CD4-positive, alpha-beta T cell treated with Interleukin-15 for 4 hours (primary cell): ENCODE results near the gene PGLYRP4.
"Not testable (repeated sequence)": the region's sequence is repeated elsewhere in the genome, so short reads cannot be mapped to it uniquely, and the experiment has no call there.

Experiments used
- DNase-seq: peaks from one replicate; pipeline ENCODE4 v3.0.0-alpha.2; 2020; ENCODE audit warnings: low spot score

Gene PGLYRP4

DNA sequence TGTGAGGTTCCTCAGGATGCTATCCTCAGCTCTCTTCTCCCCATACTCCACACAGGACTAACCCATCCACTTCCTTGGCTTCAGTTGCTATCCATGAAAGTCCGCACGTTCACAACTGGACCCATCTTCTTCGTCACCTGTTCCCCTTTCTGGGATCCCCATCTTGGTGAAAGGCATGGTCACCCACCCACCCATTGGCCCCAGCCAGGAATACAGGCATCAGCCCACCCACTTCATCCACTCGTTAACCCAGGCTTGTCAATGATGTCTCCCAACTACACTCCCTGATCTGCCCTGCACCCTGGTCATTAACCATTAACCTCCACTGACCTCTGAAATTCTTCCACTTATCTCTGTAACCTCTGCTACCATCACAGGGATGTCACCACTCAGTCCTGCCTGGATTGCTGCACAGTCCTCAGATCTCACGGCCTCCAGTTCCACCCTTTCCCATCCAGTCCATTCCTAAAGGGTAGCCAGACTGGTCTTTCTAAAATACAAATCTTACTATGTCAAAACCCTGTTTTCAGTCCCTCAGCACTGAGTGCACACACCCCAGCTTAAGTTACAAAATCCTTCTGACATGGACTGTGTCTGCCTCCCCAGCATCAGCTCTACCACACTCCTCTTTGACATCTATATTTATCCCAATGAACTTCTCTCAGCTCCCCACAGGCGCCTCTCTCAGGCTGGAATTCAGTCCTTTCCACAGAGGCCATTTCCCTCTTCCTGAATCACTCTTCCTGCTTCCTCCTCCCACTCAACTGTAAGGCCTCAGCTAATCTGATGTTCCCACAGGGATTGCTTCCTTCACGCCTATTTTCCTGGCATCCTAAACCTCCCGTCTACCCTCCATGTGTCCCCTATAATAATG, 10.4 kb downstream of the PGLYRP4 start:
- DNase-seq: no peak

DNA sequence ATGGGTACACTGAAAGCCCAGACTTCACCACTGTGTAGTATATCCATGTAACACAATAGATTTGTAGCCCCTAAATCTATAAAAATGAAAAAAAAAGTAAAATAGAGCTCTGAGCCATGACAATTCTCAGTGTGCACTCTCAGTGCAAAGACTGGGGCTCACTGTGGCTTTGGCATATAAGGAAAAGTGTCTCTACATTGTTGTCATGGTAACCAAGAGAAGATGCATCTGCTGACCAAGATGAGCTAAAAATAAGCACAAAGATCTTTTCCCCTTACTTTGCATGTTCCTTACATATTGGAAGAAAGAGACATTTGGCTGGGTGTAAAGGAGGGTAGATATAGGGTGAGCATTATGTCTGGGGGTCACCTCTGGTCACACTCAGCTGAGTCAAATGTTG, 12.0 kb downstream of the PGLYRP4 start:
- no peak for DNase-seq

DNA sequence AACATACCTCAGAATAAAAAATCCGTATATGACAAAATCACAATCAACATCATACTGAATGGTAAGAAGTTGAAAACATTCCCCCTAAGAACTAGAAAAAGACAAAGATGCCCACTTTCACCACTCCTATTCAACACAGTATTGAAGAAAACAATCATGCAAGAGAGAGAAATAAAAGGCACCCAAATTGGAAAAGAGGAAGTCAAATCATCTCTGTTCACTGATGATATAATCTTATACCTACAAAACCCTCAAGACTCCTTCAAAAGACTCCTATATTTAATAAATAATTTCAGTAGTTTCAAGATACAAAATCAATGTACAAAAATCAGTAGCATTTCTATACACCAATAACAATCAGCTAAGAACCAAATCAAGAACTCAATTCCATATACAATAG, 14.7 kb downstream of the PGLYRP4 start:
- DNase-seq: no peak

DNA sequence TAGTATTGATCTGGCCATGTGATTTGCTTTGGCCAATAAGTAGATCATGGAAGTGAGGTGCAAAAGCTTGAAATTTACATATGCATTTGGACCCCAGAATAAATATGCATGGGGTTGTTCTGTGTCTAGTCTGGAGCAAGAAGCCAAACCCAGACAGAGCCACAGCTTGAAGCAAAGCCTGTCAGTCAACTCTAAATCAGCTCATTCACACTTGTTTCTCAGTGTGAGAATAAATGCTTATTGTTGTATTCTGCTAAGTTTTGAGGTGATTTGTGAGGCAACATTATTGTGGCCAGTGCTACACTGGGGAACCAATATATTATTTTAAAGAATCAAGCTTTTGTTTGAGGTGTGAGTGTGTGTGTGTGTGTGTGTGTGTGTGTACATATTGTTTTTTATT, 23.7 kb downstream of the PGLYRP4 start:
- no peak for DNase-seq

DNA sequence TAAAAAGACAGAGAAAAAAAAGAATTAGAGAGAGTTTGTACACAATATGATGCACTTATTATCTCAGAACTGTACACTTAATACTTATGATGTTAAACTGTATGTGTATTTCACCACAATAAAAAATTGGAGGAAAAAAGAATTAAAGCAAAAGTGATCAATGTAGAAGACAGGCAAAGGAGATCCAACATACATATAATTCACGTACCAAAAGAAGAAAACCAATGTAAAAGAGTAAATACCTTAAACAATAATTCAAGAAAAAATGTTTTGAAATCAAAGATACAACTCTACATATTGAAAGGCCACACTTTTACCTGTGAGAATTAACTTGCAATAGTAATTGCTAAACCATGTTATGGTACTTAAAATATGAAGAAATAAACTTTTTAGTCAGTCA, 26.1 kb downstream of the PGLYRP4 start:
- no peak for DNase-seq

DNA sequence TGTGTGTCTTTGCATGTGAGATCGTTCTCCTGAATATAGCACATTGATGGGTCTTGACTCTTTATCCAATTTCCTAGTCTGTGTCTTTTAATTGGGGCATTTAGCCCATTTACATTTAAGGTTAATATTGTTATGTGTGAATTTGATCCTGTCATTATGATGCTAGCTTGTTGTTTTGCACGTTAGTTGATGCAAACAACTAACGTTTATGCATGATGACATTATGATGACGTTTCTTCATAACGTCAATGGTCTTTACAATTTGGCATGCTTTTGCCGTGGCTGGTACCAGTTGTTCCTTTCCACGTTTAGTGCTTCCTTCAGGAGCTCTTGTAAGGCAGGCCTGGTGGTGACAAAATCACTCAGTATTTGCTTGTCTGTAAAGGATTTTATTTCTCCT, 30.5 kb downstream of the PGLYRP4 start:
- DNase-seq: not testable (repeated sequence)

DNA sequence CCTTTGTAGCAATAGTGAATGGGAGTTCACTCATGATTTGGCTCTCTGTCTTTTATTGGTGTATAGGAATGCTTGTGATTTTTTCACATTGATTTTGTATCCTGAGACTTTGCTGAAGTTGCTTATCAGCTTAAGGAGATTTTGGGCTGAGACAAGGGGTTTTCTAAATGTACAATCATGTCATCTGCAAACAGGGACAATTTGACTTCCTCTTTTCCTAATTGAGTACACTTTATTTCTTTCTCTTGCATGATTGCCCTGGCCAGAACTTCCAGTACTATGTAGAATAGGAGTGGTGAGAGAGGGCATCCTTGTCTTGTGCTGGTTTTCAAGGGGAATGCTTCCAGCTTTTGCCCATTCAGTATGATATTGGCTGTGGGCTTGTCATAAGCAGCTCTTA, 32.6 kb downstream of the PGLYRP4 start:
- DNase-seq: not testable (repeated sequence)

DNA sequence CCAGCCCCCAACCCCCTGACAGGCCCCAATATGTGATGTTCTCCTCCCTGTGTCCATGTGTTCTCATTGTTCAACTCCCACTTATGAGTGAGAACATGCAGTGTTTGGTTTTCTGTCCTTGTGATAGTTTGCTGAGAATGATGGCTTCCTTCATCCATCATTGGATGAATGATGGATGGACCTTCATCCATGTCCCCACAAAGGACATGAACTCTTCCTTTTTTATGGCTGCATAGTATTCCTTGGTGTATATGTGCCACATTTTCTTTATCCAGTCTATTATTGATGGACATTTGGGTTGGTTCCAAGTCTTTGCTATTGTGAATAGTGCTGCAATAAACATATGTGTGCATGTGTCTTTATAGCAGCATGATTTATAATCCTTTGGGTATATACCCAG, 34.3 kb downstream of the PGLYRP4 start:
- DNase-seq: not testable (repeated sequence)

DNA sequence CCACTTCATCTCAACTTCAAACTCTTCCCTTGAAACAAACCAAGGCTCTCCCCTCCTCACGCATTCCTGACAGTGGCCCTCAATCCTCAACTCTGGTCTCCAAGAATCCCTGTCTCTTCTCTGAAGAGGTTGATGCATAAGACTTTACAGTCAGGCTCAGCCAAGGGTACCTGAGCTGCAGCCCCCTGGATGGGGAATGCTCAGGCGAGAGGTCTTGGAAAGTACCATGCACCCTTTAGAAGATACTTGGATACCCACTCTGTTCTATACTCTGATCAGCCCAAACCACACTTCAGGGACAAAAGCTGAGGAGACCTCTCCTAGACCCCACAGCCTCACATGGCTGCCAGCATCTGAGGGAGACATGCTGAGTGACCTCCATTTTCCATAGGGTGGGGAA, 35.4 kb downstream of the PGLYRP4 start:
- DNase-seq: no peak

DNA sequence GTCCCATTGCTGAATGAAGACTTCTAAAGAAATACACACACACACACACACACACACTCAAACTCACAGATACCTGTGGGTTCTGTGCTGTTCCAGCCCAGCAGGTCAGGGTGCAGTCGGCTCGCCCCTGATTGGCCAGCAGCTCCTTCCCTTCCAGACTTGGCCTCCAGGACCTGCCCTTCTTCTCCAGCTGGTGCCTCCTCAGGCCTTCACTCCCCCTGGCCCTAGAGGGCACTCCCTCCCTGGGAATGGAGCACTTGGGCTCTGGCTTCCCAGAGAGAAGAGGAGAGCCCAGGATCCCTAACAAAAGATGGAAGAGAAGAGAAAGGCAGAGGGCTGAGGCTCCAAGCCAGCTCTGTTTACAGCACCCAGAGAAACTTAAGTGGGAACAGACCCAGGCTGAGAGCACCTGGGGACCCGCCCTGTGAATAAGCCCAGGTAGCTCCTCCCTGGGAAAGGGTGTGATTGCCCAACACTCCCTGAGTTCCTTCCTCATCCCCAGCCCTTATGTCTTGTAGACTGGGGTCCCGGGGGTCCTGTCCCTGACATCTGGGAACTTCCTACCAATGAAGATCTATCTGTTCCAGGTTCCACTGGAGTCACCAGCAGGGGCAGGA, 36.0 kb downstream of the PGLYRP4 start, which contains the start of gene PGLYRP3:
TSS of gene PGLYRP3 (minus strand) at position 383 of the 617 bp plus-strand sequence. CDS start 2,287 bp downstream, outside the sequence.
- no peak for DNase-seq

DNA sequence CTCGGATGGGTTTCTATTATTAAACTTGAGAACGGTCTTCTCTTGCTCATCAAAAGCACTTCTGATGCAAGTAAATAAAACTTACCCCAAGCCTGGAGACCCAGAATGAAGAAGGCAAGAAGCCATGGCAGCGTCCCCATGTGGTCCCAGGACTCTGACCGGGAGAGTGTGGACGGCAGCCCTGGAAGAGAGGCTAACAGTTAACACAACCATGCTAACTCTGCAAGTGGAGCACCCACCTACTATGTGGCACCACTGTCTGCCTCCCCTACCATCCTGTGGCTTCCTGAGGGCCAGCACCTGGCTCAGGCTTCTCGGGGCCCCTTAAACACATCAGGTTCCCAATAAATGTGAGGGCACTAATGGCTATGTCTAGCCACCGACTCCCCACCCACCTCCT, 38.1 kb downstream of the PGLYRP4 start:
- DNase-seq: no peak

DNA sequence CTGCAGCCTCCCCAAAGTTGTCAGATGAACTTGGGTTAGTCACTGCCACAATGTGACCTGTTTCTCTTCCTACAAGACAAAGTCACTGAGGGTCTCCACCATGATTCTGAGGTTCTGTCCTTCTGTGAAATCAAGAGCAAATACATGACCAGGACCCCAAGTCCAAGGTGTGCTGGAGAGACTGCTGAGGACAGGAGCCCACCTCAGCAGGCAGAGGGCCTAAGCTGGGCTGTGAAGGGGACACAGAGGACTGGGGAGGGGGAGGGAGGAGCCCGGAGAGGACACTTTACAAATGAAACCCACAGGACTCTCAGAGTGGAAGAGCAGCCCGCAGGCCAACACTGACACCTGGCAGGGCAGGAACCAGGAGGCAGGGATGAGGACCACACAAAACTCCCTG, 39.2 kb downstream of the PGLYRP4 start:
- DNase-seq: no peak

DNA sequence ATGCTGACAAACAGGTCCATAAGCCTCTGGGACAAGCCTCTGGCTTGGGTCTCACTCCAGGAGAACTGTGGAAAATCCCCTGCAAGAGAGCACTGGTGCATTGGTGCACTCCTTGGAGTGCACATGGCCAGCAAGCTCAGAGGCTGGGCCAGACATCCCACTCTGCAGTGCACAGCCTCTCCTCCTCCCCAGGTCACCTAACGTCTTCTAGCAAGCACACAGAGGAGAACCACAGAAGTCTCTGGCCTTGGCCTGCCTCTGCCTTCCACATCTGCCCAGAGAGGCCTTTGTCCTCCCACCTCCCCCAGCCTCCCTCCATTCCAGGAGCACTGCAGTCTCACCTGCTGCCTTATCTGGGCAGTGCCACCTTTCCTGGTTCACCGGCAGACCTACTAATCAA, 40.1 kb downstream of the PGLYRP4 start:
- DNase-seq: no peak

DNA sequence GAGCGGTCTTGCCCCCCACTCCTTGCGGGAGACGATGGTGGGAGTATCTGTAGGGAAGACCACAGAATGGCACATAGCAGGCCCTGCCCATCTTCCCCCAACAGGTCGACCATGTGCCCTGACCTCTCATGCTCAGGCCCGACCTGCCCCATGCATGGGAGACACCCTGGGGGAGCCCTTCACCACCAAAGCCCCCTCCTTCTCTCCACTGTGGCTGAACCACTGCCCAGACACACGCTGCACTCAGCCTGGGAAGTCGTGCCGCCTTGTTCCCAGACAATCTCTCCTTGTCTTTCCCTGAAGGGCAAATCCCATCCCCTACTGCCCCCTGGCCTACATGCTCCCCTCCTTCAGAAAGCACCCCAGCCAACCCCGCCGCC, 41.4 kb downstream of the PGLYRP4 start:
- DNase-seq: no peak

DNA sequence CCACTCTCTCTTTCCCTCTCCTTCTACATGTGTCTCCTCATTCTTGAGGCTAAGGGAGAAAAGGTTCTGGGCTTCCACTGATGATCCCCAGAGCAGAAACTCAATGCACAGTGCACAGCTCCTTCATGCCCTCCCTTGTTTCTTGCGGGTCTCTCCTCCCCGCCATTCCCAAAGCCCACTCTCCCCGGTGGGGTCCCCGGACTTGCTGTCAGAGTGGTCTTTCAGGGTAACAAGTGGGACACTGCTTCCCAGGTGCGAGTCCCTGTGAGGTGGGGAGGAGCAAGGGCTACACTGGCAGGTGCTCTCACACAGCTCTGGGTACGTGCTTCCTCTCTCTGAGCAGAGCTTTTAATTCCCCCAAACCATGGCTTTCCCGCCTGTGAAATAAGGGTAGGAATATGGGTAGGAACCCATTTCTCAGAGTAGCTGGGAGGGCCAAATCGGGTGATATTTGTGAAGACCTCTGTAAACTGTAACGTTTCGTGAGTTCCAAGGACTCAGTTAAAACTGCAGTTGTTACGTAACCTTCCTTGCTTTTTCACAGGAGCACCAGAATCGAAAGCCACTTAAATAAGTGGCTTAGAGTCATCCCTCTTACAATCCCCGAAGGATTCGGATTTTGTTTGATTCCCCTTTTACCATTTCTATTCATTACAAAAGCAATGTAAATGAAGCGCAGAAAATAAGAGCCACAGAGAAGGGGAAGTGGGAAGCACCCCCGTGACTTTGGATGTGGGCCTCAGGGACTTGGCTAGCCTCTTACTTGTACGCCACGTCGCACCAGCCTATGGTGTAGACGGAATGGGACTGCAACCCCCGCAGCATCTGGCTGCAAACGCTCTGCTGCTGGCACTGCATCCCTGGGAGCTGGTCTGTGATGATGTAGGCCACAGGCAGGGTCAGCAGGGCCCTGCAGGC, 42.1 kb downstream of the PGLYRP4 start:
- no peak for DNase-seq

DNA sequence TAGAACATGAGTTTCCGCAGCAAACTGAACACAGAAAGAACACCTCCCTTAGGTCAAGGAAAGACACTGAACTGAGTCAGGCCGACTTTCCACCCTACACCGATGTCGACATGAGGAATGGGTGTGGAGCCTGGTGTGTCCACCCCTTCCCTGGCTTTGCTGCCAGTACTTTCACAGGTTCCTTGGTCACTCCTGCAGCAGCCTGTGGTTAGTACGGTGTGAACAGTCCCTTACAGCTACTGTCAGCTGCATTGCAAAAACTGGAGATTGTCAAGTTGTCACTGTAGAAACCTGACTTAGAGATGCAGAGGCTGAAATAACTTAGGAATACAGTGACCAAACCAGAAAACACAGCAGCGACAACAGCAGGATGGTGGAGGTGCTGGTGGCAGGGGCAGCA, 43.0 kb downstream of the PGLYRP4 start:
- no peak for DNase-seq

DNA sequence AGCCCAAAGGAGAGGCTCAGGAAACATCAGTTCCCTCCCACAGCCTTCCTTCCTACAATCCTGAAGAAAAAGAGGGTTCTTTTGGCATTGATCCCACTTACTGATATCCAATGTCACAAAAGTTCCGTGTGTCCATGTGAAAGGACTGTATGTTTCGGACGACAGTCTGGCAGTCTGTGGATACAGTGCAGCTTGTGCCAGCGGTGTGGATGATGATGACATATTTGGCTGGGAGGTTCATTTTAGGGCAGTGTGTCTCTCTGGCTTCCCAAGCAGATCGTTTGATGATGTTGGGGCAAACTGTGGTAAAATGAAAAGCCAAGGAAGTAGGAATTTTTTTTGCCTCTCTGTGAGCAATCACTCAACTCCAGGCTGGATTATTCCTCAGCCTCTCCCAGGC, 46.3 kb downstream of the PGLYRP4 start:
- DNase-seq: no peak

DNA sequence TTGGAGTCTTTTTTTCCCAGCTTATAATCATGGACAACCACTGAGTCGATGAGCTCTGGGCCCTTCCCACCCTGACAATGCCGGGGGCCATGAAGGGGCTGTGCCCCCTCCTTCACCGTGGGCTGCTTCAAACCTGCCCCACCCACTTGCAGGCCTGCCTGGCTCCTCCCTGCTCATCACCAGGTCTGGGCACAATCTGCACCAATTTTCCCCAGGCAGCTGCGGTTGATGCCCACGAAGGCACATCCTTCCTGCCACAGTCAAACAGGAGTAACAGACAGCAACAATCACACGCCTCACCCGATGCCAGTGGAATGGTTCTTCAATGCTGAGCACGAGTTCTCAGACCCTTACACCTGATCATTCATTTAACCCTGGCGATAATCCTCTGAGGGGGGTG, 54.8 kb downstream of the PGLYRP4 start:
- DNase-seq: peak; percentile 1

DNA sequence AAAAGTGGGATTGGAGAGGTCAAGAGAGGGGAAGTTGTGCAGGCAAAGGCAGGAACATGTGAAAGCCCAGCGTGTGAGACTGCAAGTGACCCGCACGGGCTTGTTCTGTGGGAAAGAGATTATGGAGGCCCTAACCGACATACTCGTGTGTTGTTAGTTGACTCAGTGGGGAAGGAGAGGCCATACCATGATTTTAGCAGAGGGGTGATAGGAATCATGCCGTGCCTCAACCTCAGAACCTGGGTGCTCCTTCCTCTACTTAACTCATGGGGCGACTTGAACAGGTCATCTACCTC, 55.2 kb downstream of the PGLYRP4 start:
- no peak for DNase-seq

DNA sequence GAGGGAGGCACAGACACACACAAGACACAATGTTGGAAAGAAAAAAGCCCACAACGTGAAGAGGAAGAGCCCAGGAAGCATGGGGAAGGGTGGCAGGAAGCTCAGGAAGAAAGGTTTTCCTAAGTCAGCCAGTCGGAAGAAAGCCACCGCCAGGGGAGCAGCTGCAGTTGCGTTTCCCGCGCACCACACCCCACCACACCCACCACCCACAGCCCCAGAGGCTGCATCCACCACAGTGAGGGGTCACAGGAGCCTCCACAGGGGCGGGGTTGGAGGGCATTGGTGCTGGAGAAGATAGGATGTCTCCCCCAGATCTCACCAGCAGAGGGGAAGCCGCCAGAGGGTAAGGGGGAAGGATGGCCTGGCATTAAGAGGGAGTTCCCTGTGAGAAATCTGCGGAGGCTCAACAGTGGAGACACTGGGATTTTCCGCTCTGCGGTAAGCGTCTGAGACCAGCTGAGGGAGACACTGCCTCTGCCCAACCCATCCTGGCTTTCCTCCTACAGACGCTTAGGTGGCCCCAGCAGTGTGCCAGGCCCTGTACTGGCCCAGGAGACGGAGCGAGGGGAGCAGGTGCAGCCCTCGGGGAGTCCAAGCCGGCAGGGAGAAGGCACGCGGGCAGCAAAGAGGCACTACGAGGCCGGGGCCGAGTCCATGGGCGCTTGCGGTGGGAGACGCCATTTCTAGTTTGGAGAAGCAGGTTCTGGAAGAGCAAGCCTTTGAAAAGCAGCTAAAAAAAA, 55.7 kb downstream of the PGLYRP4 start:
- no peak for DNase-seq

DNA sequence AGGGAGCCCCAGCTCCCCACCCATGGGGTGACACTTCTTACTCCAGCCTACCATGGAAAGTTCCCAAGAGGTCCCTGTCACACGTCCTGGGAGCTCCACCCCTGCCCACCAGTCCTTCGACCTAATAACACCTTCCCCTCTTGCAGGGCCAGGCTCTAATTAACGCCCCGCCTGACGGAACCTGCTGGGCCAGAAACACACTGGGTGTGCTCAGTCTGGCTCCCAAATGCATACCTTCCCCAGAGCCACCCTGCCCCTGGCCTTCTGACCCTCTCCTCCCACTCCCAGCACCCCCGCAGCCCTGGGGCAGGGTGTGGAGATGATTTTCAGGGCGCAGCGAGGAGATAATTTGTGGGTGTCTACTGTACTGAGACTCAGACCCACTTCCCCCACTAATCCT, 56.5 kb downstream of the PGLYRP4 start:
- no peak for DNase-seq

DNA sequence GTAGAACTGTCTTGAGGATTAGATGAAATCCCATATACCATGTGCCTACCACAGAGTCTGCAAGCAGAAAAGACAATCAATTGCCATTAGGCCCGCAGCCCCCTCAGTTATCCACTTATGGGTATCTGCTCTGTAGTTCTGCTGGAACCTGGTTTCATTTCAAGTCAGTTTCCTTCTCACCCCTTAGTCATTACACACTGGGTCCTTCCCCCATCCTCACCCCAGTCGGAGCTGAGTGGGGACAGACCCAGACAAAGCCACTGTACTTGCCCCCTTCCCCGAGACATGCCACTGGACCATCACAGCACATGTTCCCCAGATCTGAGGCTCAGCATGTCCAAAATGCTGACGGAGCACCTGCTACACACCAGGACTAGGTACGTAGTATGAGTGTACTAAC, 57.1 kb downstream of the PGLYRP4 start:
- DNase-seq: no peak
